HG02981 (cell line): ENCODE results near the gene CLDN19.
"Not testable (repeated sequence)": the region's sequence is repeated elsewhere in the genome, so short reads cannot be mapped to it uniquely, and the experiment has no call there.

ENCODE experiments used
- ATAC-seq: cut with Tn5 transposase; IDR thresholded peaks from one replicate; pipeline ENCODE4 v1.9.1; 2021; ENCODE audit warnings: mild to moderate bottlenecking, moderate library complexity; ENCODE audit not compliant: unreplicated experiment

The CLDN19 gene

GRCh38 chr1:42740851-42741580, 980 bp upstream of the CLDN19 start:
- ATAC-seq, result no peak

- ATAC-seq, result no peak
Measured at GRCh38 chr1:42738678-42739226, 1.3 kb downstream of the CLDN19 start.

- ATAC-seq, result no peak
Measured at GRCh38 chr1:42737986-42738677, 1.9 kb downstream of the CLDN19 start.

GRCh38 chr1:42737257-42737656, 2.8 kb downstream of the CLDN19 start:
- ATAC-seq, result no peak

GRCh38 chr1:42736571-42737200, 3.4 kb downstream of the CLDN19 start:
- no peak for ATAC-seq

GRCh38 chr1:42736152-42736551, 3.9 kb downstream of the CLDN19 start:
- ATAC-seq, result no peak

- no peak for ATAC-seq
Measured at GRCh38 chr1:42735477-42736105, 4.4 kb downstream of the CLDN19 start.

- no peak for ATAC-seq
Measured at GRCh38 chr1:42735056-42735455, 5.0 kb downstream of the CLDN19 start.

GRCh38 chr1:42734201-42735035, 5.6 kb downstream of the CLDN19 start:
- ATAC-seq, result no peak

- no peak for ATAC-seq
Measured at GRCh38 chr1:42733415-42734200, 6.4 kb downstream of the CLDN19 start.

GRCh38 chr1:42732126-42732680, 7.8 kb downstream of the CLDN19 start:
- no peak for ATAC-seq

- no peak for ATAC-seq
Measured at GRCh38 chr1:42731585-42731984, 8.5 kb downstream of the CLDN19 start.

- no peak for ATAC-seq
Measured at GRCh38 chr1:42730988-42731387, 9.0 kb downstream of the CLDN19 start.

GRCh38 chr1:42730002-42730401, 10.0 kb downstream of the CLDN19 start:
- no peak for ATAC-seq

GRCh38 chr1:42725820-42726219, 14.2 kb downstream of the CLDN19 start:
- ATAC-seq, result not testable (repeated sequence)

GRCh38 chr1:42723511-42723910, 16.5 kb downstream of the CLDN19 start:
- ATAC-seq, result no peak

GRCh38 chr1:42722403-42722802, 17.6 kb downstream of the CLDN19 start:
- not testable (repeated sequence) for ATAC-seq

GRCh38 chr1:42721926-42722325, 18.1 kb downstream of the CLDN19 start:
- ATAC-seq, result no peak

GRCh38 chr1:42720868-42721267, 19.2 kb downstream of the CLDN19 start:
- ATAC-seq, result no peak
